A549 (cell line): ENCODE results near the gene ARL2BP. TPM values are rescaled to one million over a fixed set of nuclear protein-coding genes. Genes with fewer than 3 reads are reported as not detected.

Experiments used
- ATAC-seq, 2 experiments: fragments of 200-7000 bp in 1 of 2; fragments of >200 bp in 1 of 2; cut with Nextera tagmentation in 1 of 2; cut with Tn5 transposase in 1 of 2; 3 replicates each; pipeline versions ENCODE4 v1.8.0 to v1.9.1; 2018 to 2020; ENCODE audit warnings: mild to moderate bottlenecking in 1 of 2, moderate library complexity in 1 of 2
- CTCF ChIA-PET: fragments of 300-600 bp; sonication (Branson Sonifier 250); formaldehyde crosslinking; extraction: SDS; loops from one replicate; lab custom pipeline; 2021; ENCODE audit warnings: antibody characterized with exemption, inconsistent platforms; lab: Yijun Ruan, JAX
- POLR2A ChIA-PET: fragments of 350-600 bp; formaldehyde crosslinking; extraction: SDS; loops from one replicate; lab custom pipeline; 2021; ENCODE audit warnings: antibody characterized with exemption, inconsistent platforms; lab: Yijun Ruan, JAX
- DNase-seq, 2 experiments: peaks; one replicate each; pipeline versions ENCODE4 v3.0.0 to v3.0.0-alpha.2; 2011 to 2016; ENCODE audit warnings: low read depth in 1 of 2, low spot score in 1 of 2
- FAIRE-seq: peaks from 2 replicates; lab custom pipeline; 2011; peaks lifted over from hg19 to GRCh38; lab: Jason Lieb, UNC
- H3K27ac ChIP-seq, 2 experiments: fragments of >200 bp; sonication (Bioruptor Twin); formaldehyde crosslinking; 3 replicates each; pipeline ENCODE4 v1.5.1; 2016 to 2017
- H3K4me1 ChIP-seq: fragments of >200 bp; sonication (Bioruptor Twin); formaldehyde crosslinking; 3 replicates; pipeline ENCODE4 v1.6.1; 2016
- H3K4me2 ChIP-seq: fragments of >200 bp; sonication (Bioruptor Twin); formaldehyde crosslinking; 3 replicates; pipeline ENCODE4 v1.6.1; 2016
- H3K4me3 ChIP-seq: fragments of >200 bp; sonication (Bioruptor Twin); formaldehyde crosslinking; 3 replicates; pipeline ENCODE4 v1.5.1; 2016
- H3K9me3 ChIP-seq: fragments of >200 bp; sonication (Bioruptor Twin); formaldehyde crosslinking; 3 replicates; pipeline ENCODE4 v1.6.1; 2016
- BCL3 ChIP-seq: fragments of >200 bp; sonication (Bioruptor Twin); formaldehyde crosslinking; IDR thresholded peaks from 3 replicates; pipeline ENCODE4 v1.6.1; 2016
- CTCF ChIP-seq: fragments of >200 bp; sonication (Bioruptor Twin); formaldehyde crosslinking; IDR thresholded peaks from 3 replicates; pipeline ENCODE4 v1.5.1; 2016
- FOSL2 ChIP-seq, 2 experiments: fragments of 450-650 bp in 1 of 2; fragments of >200 bp in 1 of 2; sonication (Bioruptor Twin) in 1 of 2; formaldehyde crosslinking; IDR thresholded peaks; 2 replicates each; pipeline versions ENCODE4 v1.5.0 to v1.6.1; 2016 to 2020; ENCODE audit warnings: mild to moderate bottlenecking in 1 of 2, moderate library complexity in 1 of 2
- GATA3 ChIP-seq: IDR thresholded peaks from 2 replicates; pipeline ENCODE4 v1.6.1; 2012; ENCODE audit warnings: borderline replicate concordance
- HDAC2 ChIP-seq: fragments of 200-600 bp; sonication (generic); IDR thresholded peaks from 2 replicates; pipeline ENCODE4 v1.6.1; 2016
- HEYL ChIP-seq: fragments of 250-450 bp; sonication (Bioruptor Pico); IDR thresholded peaks from 2 replicates; pipeline ENCODE4 v1.8.0; 2021; ENCODE audit warnings: mild to moderate bottlenecking, moderate library complexity
- HMGXB4 ChIP-seq: fragments of 250-450 bp; sonication (Bioruptor Pico); IDR thresholded peaks from 2 replicates; pipeline ENCODE4 v1.5.0; 2021; ENCODE audit warnings: mild to moderate bottlenecking, moderate library complexity, borderline replicate concordance
- KDM1A ChIP-seq: fragments of 200-600 bp; sonication (generic); IDR thresholded peaks from 2 replicates; pipeline ENCODE4 v1.6.1; 2016; ENCODE audit warnings: low read depth, mild to moderate bottlenecking
- MYC ChIP-seq: IDR thresholded peaks from 2 replicates; pipeline ENCODE4 v1.6.1; 2012; ENCODE audit warnings: mild to moderate bottlenecking, inconsistent platforms, low read length, improper control_type of control experiment, borderline replicate concordance
- PBX3 ChIP-seq: IDR thresholded peaks from 2 replicates; pipeline ENCODE4 v1.6.1; 2012
- PHF8 ChIP-seq: fragments of 200-600 bp; sonication (generic); IDR thresholded peaks from 2 replicates; pipeline ENCODE4 v1.6.1; 2016; ENCODE audit warnings: low read depth, mild to moderate bottlenecking, antibody characterized with exemption, moderate library complexity, borderline replicate concordance
- RFX5 ChIP-seq: fragments of 450-650 bp; IDR thresholded peaks from 2 replicates; pipeline ENCODE4 v1.7.1; 2014; ENCODE audit warnings: antibody characterized with exemption, mild to moderate bottlenecking, moderate library complexity
- SREBF2 ChIP-seq: fragments of 450-650 bp; IDR thresholded peaks from 2 replicates; pipeline ENCODE4 v1.6.1; 2014; ENCODE audit warnings: mild to moderate bottlenecking, moderate library complexity
- ZFP36 ChIP-seq: fragments of 450-650 bp; IDR thresholded peaks from 2 replicates; pipeline ENCODE4 v1.6.1; 2014; ENCODE audit warnings: borderline replicate concordance; ENCODE audit not compliant: partially characterized antibody
- ZNF302 ChIP-seq: fragments of 250-450 bp; sonication (Bioruptor Pico); IDR thresholded peaks from 2 replicates; pipeline ENCODE4 v1.9.0; 2021; ENCODE audit warnings: inconsistent platforms, mild to moderate bottlenecking, moderate library complexity
- WGBS: methylation state at CpG from one replicate; pipeline ENCODE4 v1.1.6; 2017; ENCODE audit errors: missing lambda C conversion rate; 5-methylcytosine and 5-hydroxymethylcytosine counted together
- polyA plus RNA-seq, 4 experiments: library from polyadenylated mRNA; depleted of rRNA in 3 of 4; stranded (reverse); fragments of >200 nt; fragmentation: RNase III in 1 of 4; extraction: RNeasy Plus Mini Kit Qiagen cat#74134 plus additional on column Dnase treatment in 1 of 4; gene quantifications; 2 replicates in 3 of 4; 3 replicates in 1 of 4; pipeline ENCODE4 v1.2.3, GENCODE V29; 2011 to 2017

Gene ARL2BP
- polyA plus RNA-seq, 2 of the 4 experiments (the other 2 are of a cell fraction), result 67.0 to 126 TPM

GRCh38 chr16:57260294-57260929 lies 15.4 kb downstream of the ARL2BP start:
- no peak for FAIRE-seq
- Histone ChIP-seq H3K27ac (peak overlapping the region; percentile 13 to 80; a peak in 4 of 6 replicates), H3K4me1 (peaks cover 9% of the 10 kb centered on the region; the same call in 2 of the 3 replicates), H3K4me2 (peak overlapping the region; percentile 39), H3K4me3 (no peak overlapping the region), H3K9me3 (no peaks in the 10 kb centered on the region)
- ChIA-PET POLR2A (interaction anchor here (1.7 kb wide), 1 partner anchor 15 kb away, joined by 6 read pairs; the partner anchor contains the start of gene ARL2BP), CTCF (no interaction called here)
- TF ChIP-seq FOSL2 (IDR thresholded peaks at IDR 0.05) (no peak), FOSL2 (CRISPR knock-in tag; IDR thresholded peaks at IDR 0.05) (peak; percentile 64), HEYL (CRISPR knock-in tag) (no peak)
- no peak for DNase-seq
- peak; percentile 40 to 60; a peak in 4 of 6 replicates for ATAC-seq
- WGBS, result 39% methylated on average over 16 of the region's 16 CpGs

GRCh38 chr16:57261806-57262205 lies 16.7 kb downstream of the ARL2BP start:
- CTCF ChIA-PET, result no interaction called here
- DNase-seq, result no peak
- TF ChIP-seq PHF8, result no peak
- no peak for TF ChIP-seq PBX3
- TF ChIP-seq CTCF, result no peak
- no peak for TF ChIP-seq MYC
- TF ChIP-seq HDAC2, result no peak
- TF ChIP-seq ZNF302 (CRISPR knock-in tag), result no peak
- no peak for TF ChIP-seq GATA3
- TF ChIP-seq RFX5, result no peak
- no peak for TF ChIP-seq SREBF2
- TF ChIP-seq BCL3, result no peak
- no peak for TF ChIP-seq KDM1A
- no peak for TF ChIP-seq HMGXB4 (CRISPR knock-in tag)
- no peak for TF ChIP-seq ZFP36
- no peak for ATAC-seq
- Histone ChIP-seq H3K9me3 (no peaks in the 10 kb centered on the region), H3K4me3 (no peak overlapping the region), H3K27ac (no peak overlapping the region), H3K4me1 (peaks cover 9% of the 10 kb centered on the region; the same call in 2 of the 3 replicates), H3K4me2 (no peak overlapping the region)
- FAIRE-seq, result no peak
- POLR2A ChIA-PET, result no interaction called here
- WGBS, result 90% methylated on average over 4 of the region's 9 CpGs
